UCSD-AML1 (cell line): ENCODE data around the gene PLD1.
"Not testable (repeated sequence)": the region's sequence is repeated elsewhere in the genome, so short reads cannot be mapped to it uniquely, and the experiment has no call there.

Source experiments
- DNase-seq: peaks from one replicate; lab custom pipeline; 2025; ENCODE audit not compliant: unreplicated experiment; lab: John Stamatoyannopoulos, UW

The PLD1 gene

GRCh38 chr3:171746320-171747222 is 63.7 kb downstream of the PLD1 start:
- DNase-seq = not testable (repeated sequence)

DNA sequence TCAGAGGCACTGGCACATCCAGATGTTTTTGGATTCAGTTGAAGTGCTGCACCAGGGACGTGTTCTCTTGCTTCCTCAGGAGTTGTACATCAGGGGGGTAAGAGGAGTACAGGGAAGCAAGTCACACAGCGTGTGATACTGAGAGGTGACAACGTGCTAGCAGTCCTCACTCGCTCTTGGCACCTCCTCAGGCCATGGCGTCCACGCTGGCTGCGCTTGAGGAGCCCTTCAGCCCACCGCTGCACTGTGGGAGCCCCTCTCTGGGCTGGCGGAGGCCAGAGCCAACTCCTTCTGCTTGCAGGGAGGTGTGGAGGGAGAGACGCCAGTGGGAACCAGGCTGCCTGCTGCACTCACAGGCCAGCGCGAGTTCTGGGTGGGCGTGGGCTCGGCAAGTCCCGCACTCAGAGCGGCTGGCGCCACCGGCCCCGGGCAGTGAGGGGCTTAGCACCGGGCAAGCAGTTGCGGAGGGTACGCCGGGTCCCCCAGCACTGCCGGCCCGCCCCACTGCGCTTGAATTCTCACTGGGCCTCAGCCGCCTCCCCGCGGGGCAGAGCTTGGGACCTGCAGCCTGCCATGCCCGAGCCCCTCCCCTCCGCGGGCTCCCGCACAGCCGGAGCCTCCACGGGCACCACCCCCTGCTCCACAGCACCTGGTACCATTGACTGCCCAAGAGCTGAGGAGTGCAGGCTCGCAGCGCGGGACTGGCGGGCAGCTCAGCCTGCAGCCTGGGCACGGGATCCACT is 64.5 kb downstream of the PLD1 start:
- no peak for DNase-seq

DNA sequence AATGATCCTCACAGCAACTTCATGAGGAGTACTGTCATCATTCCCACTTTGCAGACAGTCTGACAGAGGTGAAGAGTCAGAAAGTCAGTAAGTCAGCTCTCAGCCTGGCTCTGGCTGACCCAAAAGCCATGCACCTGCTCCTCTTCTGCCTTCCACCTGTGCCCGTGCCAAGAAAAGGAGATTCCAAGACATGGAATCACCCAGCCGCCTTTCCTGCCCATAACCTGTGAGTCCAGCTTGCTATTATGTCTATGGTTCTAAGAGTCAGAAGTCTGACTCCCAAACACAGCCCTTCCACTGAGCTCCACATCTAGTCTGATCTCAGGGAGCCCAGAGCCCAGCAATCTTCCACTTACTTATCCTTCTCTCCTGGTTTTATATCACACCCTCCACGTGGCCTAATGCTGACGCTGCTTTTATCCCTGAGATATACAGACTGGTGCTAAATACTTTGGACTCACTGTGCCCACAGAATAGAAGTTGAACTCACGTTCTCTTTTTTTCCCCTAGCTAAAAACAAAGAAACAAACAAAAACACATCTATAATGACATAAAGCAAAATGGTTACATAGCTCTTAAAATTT is 66.0 kb downstream of the PLD1 start:
- no peak for DNase-seq

DNA sequence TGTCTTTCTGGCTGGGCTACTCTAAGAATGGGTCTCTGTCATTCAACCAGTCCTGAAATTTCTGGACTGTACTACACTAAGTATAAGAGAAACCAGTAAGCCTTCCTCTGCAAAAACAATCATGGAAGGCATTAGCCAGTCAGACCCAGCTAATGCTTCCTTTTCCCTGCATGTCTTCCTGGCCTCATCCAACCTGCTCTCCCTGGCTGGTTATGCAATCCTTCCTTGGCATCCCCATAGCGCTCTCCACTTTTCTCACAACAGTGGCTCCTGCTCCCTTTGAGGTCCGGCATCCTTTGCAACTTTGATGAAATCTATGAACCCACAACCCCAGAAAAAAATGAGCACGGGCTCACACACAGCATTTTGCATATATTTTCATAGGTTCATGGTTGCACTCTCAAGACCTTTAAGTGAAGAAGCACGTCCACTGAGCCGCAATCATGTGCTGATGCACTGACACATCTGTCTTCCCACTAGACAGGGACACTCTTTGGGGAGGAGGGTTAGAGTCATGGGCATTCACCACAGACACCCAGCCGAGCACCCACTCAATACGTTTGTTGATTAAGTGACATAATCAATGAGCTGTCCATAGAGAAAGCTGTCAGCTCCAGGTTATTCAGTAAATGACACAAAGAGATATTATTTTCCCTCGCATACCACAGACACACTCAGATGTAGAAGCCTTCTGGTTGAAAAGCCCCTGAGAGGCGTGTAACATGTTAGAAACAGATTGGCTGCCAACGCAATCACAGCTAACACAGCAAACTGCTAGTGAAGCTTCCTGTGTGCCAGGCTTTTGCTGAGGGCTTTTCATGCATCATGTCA is 66.7 kb downstream of the PLD1 start:
- DNase-seq = no peak

- no peak for DNase-seq
Observed at GRCh38 chr3:171741377-171741776, 68.9 kb downstream of the PLD1 start.

GRCh38 chr3:171736556-171736955 is 73.7 kb downstream of the PLD1 start:
- DNase-seq = no peak

DNA sequence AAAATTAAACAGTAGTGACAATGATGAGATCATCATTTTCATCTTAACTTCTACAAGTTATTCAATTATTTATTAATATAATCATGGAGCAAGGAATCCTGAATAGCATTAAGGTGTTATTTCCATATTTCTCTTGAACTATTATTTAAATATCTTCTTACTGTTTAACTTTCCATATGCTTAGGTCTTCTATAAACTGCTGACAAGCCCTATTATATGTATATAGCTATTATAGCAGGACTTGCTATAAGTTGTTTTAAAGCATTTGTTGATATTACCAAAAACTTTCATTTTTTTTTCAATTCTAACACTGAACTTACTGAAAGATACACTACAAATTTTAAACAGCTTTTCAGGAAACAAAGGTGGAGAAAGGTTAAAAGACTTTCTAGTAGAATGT is 76.7 kb downstream of the PLD1 start:
- no peak for DNase-seq

GRCh38 chr3:171732756-171733155 is 77.5 kb downstream of the PLD1 start:
- DNase-seq = no peak

GRCh38 chr3:171731691-171732090 is 78.6 kb downstream of the PLD1 start:
- no peak for DNase-seq

DNA sequence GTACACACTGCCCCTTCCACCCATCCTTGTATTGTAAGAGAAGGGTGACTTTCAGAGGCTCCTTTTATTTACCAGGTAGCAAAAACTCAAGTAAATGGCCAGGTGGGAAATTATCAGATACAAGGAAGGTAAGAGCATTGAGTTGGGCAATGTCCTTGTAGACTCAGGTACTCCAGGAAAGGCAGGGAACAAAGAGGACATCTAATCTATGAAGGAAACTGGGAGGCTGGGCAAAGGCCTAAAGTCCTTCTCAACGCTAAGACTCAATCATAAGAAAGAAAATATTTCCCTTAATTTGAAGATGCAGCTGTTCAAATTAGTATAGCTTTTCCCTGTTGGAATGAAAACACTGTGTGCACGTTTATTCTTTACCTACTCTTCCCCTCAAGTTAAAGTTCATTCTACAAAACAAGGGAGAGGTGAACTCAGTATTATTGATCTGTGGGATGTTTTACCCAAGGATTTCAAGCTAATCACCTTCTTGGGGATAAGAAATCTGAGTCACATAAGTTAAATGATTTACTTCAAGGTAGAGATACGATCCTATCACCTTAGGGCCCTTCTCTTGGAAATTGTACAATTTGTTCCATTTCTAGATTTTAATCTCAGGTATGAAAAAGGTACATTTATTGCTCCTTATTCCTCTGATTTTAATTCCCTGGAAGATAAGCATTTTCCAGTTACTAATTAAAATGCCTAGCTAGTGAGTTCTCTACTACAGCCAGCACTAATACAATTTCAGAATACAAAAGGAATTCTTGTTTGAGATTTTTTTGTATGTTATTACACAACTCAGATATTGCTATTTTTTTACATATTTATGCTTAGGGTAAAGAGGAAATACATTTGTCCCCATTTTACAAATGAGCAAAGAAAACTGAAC is 80.6 kb downstream of the PLD1 start:
- DNase-seq = no peak

DNA sequence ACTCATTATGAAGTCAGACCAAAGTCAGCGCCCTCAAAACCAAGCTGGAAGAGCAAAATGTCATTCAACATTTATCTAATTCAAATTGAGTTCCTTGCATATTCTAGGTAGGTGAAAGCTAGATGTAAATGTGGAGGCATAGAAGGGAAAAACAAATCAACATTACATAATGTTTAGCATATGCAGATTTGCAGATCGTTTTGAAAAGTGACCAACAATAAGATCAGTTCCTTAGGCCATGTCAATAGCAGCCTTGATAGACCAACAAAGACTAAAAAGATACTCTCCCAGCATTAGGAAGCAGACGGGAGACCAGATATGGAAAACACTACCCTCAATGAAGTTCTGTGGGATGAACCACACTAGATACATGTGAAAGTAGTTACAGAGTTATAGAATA is 83.0 kb downstream of the PLD1 start:
- DNase-seq = no peak

GRCh38 chr3:171718493-171719185 is 91.6 kb downstream of the PLD1 start:
- DNase-seq = no peak

DNA sequence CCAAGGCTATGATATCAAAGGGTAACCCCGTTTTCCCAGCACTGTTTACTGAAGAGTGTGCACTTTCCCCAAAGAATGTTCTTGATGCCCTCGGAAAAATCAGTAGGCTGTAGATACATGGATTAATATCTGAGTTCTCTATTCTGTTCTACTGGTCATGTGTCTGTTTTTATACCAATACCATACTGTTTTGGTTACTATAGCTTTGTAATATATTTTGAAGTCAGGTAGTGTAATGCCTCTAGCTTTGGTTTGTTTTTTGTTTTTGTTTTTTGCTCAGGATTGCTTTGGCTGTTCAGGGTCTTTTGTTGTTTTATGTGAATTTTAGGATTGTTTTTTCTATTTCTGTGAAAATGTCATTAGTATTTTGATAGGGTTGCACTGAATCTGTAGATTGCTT is 95.1 kb downstream of the PLD1 start:
- DNase-seq = no peak

GRCh38 chr3:171712171-171712938 is 97.9 kb downstream of the PLD1 start:
- no peak for DNase-seq

GRCh38 chr3:171711461-171712170 is 98.7 kb downstream of the PLD1 start:
- no peak for DNase-seq

DNA sequence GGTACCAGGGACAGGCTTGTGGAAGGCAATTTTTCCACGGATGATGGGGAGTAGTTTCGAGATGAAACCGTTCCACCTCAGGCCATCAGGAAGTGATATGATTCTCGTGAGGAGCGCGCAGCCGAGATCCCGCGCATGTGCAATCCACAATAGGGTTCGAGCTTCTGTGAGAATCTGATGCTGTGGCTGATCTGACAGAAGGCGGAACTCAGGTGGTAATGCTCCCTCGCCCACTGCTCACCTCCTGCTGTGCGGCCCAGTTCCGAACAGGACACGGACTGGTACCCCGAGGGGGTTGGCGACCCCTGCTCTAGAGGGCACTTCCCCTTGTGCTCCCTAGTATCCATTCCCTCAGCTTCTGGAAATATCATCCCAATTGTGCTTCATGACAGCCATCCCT is 99.9 kb downstream of the PLD1 start:
- DNase-seq = no peak

DNA sequence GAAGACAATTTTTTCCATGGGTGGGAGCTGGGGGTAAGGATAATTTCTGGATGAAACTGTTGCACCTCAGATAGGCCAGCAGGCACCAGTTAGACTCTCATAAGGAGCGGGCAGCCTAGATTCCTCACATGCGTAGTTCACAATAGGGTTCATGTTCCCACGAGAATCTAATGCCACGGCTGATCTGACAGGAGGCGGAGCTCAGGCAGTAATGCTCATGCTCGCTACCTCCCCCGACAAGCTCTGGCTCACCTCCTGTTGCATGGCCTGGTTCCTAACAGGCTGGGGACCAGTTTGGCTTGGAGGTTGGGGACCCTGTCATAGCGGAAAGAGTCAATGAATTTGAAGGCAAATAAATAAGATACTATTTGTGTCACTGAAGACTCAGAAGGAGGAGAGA is 105.5 kb downstream of the PLD1 start:
- DNase-seq = no peak

DNA sequence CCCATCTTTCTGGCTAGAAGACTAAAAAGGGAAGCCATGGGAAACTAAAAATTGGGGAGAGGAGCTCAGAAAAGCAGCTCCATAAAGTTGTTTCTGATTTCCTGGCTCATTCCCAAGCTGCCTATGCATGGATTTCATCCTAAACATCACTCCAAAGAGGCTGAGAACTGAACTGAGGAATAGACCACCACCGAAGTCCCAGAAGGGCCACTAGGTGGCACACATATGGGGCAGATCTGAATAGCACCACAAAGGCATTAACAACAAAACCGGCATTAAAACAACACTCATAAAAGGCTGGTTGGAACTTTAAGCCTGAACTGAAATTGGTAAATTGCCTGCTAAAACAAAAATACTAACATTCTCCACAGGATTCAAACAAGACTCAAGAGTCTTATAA is 106.3 kb downstream of the PLD1 start:
- DNase-seq = peak; percentile 23
